ENCODE data around the gene TMEM132C.

The TMEM132C gene

DNA sequence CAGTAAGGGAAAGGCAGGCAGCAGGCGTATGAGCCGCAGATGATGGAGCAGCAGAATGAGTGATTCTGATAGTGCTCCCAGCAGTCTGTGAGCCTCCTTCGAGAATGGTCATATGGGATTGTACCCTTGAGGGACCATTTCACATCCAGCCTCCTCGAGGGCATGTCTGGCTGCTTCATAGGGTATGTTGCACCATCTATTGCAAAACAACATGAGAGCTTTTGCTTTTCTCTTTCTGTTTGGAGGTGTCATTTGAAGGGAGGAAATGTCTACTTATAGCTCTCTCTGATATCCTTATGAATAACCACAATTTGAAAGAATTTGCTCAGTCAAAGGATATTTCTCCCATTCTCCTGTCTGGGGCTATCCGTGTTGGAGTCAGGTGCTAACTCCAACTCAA lies 172.8 kb downstream of the TMEM132C start:
- Histone ChIP-seq H3K27ac (no peak overlapping the region), H3K36me3 (replicated peaks) (no peaks in the 10 kb centered on the region), H3K27me3 (replicated peaks) (no peaks in the 10 kb centered on the region), H3K4me3 (ENCODE audit: low read depth, low read length) (no peak overlapping the region)
- in situ Hi-C loops (cut with HindIII; ENCODE audit: low pct_ligation_motif_present, low sequenced_read_pairs) = no loop called here
- no peak for DNase-seq
- TF ChIP-seq, protein P1, sequence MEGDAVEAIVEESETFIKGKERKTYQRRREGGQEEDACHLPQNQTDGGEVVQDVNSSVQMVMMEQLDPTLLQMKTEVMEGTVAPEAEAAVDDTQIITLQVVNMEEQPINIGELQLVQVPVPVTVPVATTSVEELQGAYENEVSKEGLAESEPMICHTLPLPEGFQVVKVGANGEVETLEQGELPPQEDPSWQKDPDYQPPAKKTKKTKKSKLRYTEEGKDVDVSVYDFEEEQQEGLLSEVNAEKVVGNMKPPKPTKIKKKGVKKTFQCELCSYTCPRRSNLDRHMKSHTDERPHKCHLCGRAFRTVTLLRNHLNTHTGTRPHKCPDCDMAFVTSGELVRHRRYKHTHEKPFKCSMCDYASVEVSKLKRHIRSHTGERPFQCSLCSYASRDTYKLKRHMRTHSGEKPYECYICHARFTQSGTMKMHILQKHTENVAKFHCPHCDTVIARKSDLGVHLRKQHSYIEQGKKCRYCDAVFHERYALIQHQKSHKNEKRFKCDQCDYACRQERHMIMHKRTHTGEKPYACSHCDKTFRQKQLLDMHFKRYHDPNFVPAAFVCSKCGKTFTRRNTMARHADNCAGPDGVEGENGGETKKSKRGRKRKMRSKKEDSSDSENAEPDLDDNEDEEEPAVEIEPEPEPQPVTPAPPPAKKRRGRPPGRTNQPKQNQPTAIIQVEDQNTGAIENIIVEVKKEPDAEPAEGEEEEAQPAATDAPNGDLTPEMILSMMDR (IDR thresholded peaks at IDR 0.05; ENCODE audit: low read depth, low read length, missing control alignments) = no peak

GRCh38 chr12:128442096-128442495 lies 175.1 kb downstream of the TMEM132C start:
- no peaks in the 10 kb centered on the region for H3K27me3 ChIP-seq (replicated peaks)
- no peak overlapping the region for H3K4me3 ChIP-seq (ENCODE audit: low read depth, low read length)
- H3K36me3 ChIP-seq (replicated peaks) = no peaks in the 10 kb centered on the region
- DNase-seq = no peak
- TF ChIP-seq, protein P1 (IDR thresholded peaks at IDR 0.05; ENCODE audit: low read depth, low read length, missing control alignments) = no peak
- in situ Hi-C loops (cut with HindIII; ENCODE audit: low pct_ligation_motif_present, low sequenced_read_pairs) = no loop called here
- no peak overlapping the region for H3K27ac ChIP-seq

GRCh38 chr12:128444598-128444997 lies 177.6 kb downstream of the TMEM132C start:
- H3K36me3 ChIP-seq (replicated peaks) = no peaks in the 10 kb centered on the region
- in situ Hi-C loops (cut with HindIII; ENCODE audit: low pct_ligation_motif_present, low sequenced_read_pairs) = no loop called here
- TF ChIP-seq, protein P1 (IDR thresholded peaks at IDR 0.05; ENCODE audit: low read depth, low read length, missing control alignments) = no peak
- H3K27me3 ChIP-seq (replicated peaks) = no peaks in the 10 kb centered on the region
- H3K27ac ChIP-seq = no peak overlapping the region
- no peak for DNase-seq
- no peak overlapping the region for H3K4me3 ChIP-seq (ENCODE audit: low read depth, low read length)

DNA sequence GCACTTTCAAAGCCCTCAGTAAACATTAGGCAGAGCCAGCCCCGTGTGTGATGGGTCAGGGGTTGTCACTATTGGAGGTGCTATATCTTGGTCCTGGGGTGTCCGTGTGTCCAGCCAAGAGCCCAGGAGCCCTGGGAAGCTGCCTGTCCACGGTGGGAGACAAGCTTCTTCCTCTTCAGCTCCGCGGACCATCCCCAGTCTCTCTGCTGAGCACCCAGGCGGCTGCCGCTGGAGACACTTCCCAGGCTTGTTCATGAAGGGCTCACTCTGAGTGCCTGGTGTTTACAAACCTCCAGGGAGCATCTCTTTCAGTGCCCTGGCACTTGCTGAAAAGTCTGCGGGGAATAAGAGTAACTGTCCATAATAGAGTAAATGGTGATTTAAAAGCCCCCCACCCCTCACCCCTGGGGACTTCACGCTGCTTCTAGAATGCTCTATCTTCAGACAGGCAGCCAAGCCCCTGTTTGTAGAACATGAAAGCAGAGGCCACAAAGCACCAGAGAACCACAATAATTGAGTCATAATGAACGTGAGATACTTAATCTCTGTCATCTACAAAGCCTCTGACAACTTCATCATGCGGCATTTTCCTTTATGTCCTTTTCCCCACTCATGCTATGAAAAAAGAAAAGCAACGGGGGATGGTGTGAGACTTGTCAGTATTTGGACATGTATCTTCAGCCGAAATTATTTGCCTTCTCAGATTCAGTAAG lies 178.6 kb downstream of the TMEM132C start:
- H3K36me3 ChIP-seq (replicated peaks) = no peaks in the 10 kb centered on the region
- TF ChIP-seq, protein P1 (IDR thresholded peaks at IDR 0.05; ENCODE audit: low read depth, low read length, missing control alignments) = no peak
- in situ Hi-C loops (cut with HindIII; ENCODE audit: low pct_ligation_motif_present, low sequenced_read_pairs) = no loop called here
- DNase-seq = no peak
- H3K27me3 ChIP-seq (replicated peaks) = no peaks in the 10 kb centered on the region
- H3K4me3 ChIP-seq (ENCODE audit: low read depth, low read length) = no peak overlapping the region
- H3K27ac ChIP-seq = no peak overlapping the region

DNA sequence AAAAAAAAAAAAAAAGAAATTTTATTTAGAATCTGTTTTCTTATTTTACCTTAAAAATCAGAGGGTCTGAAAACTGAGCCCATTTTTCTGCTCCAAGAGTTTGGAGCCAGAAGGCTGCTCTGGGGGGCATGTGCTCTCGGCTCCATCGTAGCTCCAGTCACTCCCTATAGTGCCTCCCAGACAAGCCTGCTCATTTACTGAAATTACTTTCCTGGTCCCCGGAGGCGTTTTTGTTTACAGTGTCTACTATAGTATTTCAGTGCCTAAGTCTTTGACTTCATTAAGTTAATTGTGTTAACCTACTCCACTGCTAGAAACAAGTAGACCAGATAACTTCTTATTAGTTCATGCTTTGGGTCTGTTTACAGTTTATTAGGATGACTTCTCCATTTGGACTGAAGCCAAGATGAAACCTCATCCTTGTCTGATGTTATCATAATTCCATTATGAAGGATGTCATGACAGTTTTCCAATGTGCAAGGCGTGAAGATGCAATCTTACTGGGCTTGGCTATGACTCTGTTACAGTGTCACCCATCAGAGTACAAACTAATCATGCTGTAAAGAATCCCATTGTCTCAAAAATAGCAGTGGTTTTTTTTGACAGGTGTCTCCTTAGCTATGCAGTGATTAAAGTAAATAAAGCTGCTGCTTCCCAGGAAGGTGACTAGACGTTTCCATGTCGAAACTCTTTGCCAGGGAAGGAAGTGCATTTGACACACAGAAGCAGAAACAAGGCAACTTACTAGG lies 182.3 kb downstream of the TMEM132C start:
- in situ Hi-C loops (cut with HindIII; ENCODE audit: low pct_ligation_motif_present, low sequenced_read_pairs) = no loop called here
- TF ChIP-seq, protein P1 (IDR thresholded peaks at IDR 0.05; ENCODE audit: low read depth, low read length, missing control alignments) = no peak
- no peak overlapping the region for H3K4me3 ChIP-seq (ENCODE audit: low read depth, low read length)
- no peak for DNase-seq
- H3K27ac ChIP-seq = no peak overlapping the region
- no peaks in the 10 kb centered on the region for H3K27me3 ChIP-seq (replicated peaks)
- H3K36me3 ChIP-seq (replicated peaks) = no peaks in the 10 kb centered on the region

All from brain microvascular endothelial cell (primary cell).